Measurements from ENCODE around the gene HS3ST3A1.
"Not testable (repeated sequence)": the region's sequence is repeated elsewhere in the genome, so short reads cannot be mapped to it uniquely, and the experiment has no call there.

HS3ST3A1 gene

GRCh38 chr17:13534946-13535345 is 66.8 kb downstream of the HS3ST3A1 start:
- no peak for FAIRE-seq

- no peak for FAIRE-seq
These were observed 70.0 kb downstream of the HS3ST3A1 start for GRCh38 chr17:13531721-13532120.

GRCh38 chr17:13525876-13526275 is 75.9 kb downstream of the HS3ST3A1 start:
- no peak for FAIRE-seq

- FAIRE-seq: no peak
These were observed 78.6 kb downstream of the HS3ST3A1 start for GRCh38 chr17:13523164-13523563.

- no peak for FAIRE-seq
These were observed 79.0 kb downstream of the HS3ST3A1 start for GRCh38 chr17:13522749-13523148.

- FAIRE-seq: no peak
These were observed 79.9 kb downstream of the HS3ST3A1 start for GRCh38 chr17:13521784-13522183.

- FAIRE-seq: no peak
These were observed 80.7 kb downstream of the HS3ST3A1 start for GRCh38 chr17:13520899-13521572.

GRCh38 chr17:13518261-13519000 is 83.3 kb downstream of the HS3ST3A1 start:
- no peak for FAIRE-seq

- FAIRE-seq: no peak
These were observed 88.7 kb downstream of the HS3ST3A1 start for GRCh38 chr17:13513039-13513405.

GRCh38 chr17:13510062-13510461 is 91.7 kb downstream of the HS3ST3A1 start:
- no peak for FAIRE-seq

GRCh38 chr17:13509527-13509926 is 92.2 kb downstream of the HS3ST3A1 start:
- FAIRE-seq: no peak

- FAIRE-seq: no peak
These were observed 92.8 kb downstream of the HS3ST3A1 start for GRCh38 chr17:13508896-13509295.

- no peak for FAIRE-seq
These were observed 98.2 kb downstream of the HS3ST3A1 start for GRCh38 chr17:13503526-13503925.

GRCh38 chr17:13502263-13502662 is 99.5 kb downstream of the HS3ST3A1 start:
- no peak for FAIRE-seq

- no peak for FAIRE-seq
These were observed 100.8 kb downstream of the HS3ST3A1 start for GRCh38 chr17:13500947-13501346.

- FAIRE-seq: no peak
These were observed 103.5 kb downstream of the HS3ST3A1 start for GRCh38 chr17:13498184-13498583.

- not testable (repeated sequence) for FAIRE-seq
These were observed 105.1 kb downstream of the HS3ST3A1 start for GRCh38 chr17:13496553-13497056.

GRCh38 chr17:13495423-13495822 is 106.3 kb downstream of the HS3ST3A1 start:
- FAIRE-seq: no peak

- no peak for FAIRE-seq
These were observed 109.0 kb downstream of the HS3ST3A1 start for GRCh38 chr17:13492737-13493122.

GRCh38 chr17:13491916-13492736 is 109.6 kb downstream of the HS3ST3A1 start:
- no peak for FAIRE-seq

GRCh38 chr17:13491491-13491890 is 110.2 kb downstream of the HS3ST3A1 start:
- FAIRE-seq: no peak

GRCh38 chr17:13490906-13491482 is 110.7 kb downstream of the HS3ST3A1 start:
- FAIRE-seq: no peak

- FAIRE-seq: no peak
These were observed 111.3 kb downstream of the HS3ST3A1 start for GRCh38 chr17:13490427-13490826.
